ENCODE measurements around the gene KLHDC9. TPM values are rescaled to one million over a fixed set of nuclear protein-coding genes. Genes with fewer than 3 reads are reported as not detected.
A peak's percentile ranks its signal among the peaks of the same experiment; 100 is the strongest.

The KLHDC9 gene
- total and polyA plus RNA-seq, 2 of the 13 experiments (the other 11 are each of a cell fraction or from before 2014, with no cell fraction given): 2.9 TPM

- TF ChIP-seq ZBED4 (CRISPR knock-in tag; IDR thresholded peaks at IDR 0.05; ENCODE audit: borderline replicate concordance) (no peak), BCL3 (CRISPR knock-in tag; IDR thresholded peaks at IDR 0.05) (no peak), ZNF780A (CRISPR knock-in tag; IDR thresholded peaks at IDR 0.05) (no peak), ZFP36 (IDR thresholded peaks at IDR 0.05; ENCODE audit: borderline replicate concordance, low read depth, low read length, partially characterized antibody) (no peak), JUN (CRISPR knock-in tag; IDR thresholded peaks at IDR 0.05) (no peak), ZNF121 (CRISPR knock-in tag; IDR thresholded peaks at IDR 0.05) (no peak), CEBPG (CRISPR knock-in tag; IDR thresholded peaks at IDR 0.05) (no peak), ZNF841 (CRISPR knock-in tag; IDR thresholded peaks at IDR 0.05; ENCODE audit: borderline replicate concordance) (no peak), ZNF75D (CRISPR knock-in tag; IDR thresholded peaks at IDR 0.05; ENCODE audit: borderline replicate concordance) (no peak), KLF15 (CRISPR knock-in tag; IDR thresholded peaks at IDR 0.05; ENCODE audit: borderline replicate concordance) (no peak), ZBTB26 (CRISPR knock-in tag; IDR thresholded peaks at IDR 0.05; ENCODE audit: borderline replicate concordance) (no peak), ZNF746 (CRISPR knock-in tag; IDR thresholded peaks at IDR 0.05) (no peak), CC2D1A (CRISPR knock-in tag; IDR thresholded peaks at IDR 0.05) (no peak)
- TF ChIP-seq, protein P1, sequence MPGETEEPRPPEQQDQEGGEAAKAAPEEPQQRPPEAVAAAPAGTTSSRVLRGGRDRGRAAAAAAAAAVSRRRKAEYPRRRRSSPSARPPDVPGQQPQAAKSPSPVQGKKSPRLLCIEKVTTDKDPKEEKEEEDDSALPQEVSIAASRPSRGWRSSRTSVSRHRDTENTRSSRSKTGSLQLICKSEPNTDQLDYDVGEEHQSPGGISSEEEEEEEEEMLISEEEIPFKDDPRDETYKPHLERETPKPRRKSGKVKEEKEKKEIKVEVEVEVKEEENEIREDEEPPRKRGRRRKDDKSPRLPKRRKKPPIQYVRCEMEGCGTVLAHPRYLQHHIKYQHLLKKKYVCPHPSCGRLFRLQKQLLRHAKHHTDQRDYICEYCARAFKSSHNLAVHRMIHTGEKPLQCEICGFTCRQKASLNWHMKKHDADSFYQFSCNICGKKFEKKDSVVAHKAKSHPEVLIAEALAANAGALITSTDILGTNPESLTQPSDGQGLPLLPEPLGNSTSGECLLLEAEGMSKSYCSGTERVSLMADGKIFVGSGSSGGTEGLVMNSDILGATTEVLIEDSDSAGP (CRISPR knock-in tag; IDR thresholded peaks at IDR 0.05; ENCODE audit: borderline replicate concordance): peak; percentile 52; the same call in 1 of the 2 replicates
- TF ChIP-seq, protein P2, sequence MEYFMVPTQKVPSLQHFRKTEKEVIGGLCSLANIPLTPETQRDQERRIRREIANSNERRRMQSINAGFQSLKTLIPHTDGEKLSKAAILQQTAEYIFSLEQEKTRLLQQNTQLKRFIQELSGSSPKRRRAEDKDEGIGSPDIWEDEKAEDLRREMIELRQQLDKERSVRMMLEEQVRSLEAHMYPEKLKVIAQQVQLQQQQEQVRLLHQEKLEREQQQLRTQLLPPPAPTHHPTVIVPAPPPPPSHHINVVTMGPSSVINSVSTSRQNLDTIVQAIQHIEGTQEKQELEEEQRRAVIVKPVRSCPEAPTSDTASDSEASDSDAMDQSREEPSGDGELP (IDR thresholded peaks at IDR 0.05; ENCODE audit: borderline replicate concordance, low read depth): peak; percentile 72; the same call in 1 of the 2 replicates
These were observed at the start of gene KLHDC9 (continued) for GRCh38 chr1:161098210-161099068.

Measured in HepG2 (cell line).